PC-3 (cell line): ENCODE results near the gene EFNB3. TPM values are rescaled to one million over a fixed set of nuclear protein-coding genes. Genes with fewer than 3 reads are reported as not detected.
A peak's percentile ranks its signal among the peaks of the same experiment; 100 is the strongest.

Experiments used
- ATAC-seq: fragments of 200-7000 bp; cut with Tn5 transposase; 2 replicates; pipeline ENCODE4 v1.9.1; 2020; ENCODE audit warnings: mild to moderate bottlenecking, moderate library complexity
- BruUV-seq: library from RNA; stranded (reverse); fragments of 400-500 nt; replicated peaks from 2 replicates; lab custom pipeline; 2021; lab: Mats Ljungman, UMichigan
- CTCF ChIA-PET: fragments of 300-600 bp; sonication (Branson Sonifier 250); formaldehyde crosslinking; loops from one replicate; lab custom pipeline; 2022; ENCODE audit warnings: antibody characterized with exemption; lab: Charles Lee
- POLR2A ChIA-PET: fragments of 300-600 bp; sonication (Branson Sonifier 250); formaldehyde crosslinking; loops from one replicate; lab custom pipeline; 2022; ENCODE audit warnings: antibody characterized with exemption; ENCODE audit not compliant: unreplicated experiment; lab: Charles Lee
- DNase-seq: peaks from one replicate; pipeline ENCODE4 v3.0.0-alpha.2; 2015
- H2AFZ ChIP-seq: fragments of 300-600 bp; sonication (generic); 2 replicates; pipeline ENCODE4 v1.6.0; 2016; ENCODE audit warnings: antibody characterized with exemption, low read length
- H3F3A ChIP-seq: fragments of 300-600 bp; sonication (generic); one replicate; pipeline ENCODE4 v1.6.0; 2017; ENCODE audit warnings: antibody characterized with exemption, low read length, control low read depth, mild to moderate bottlenecking; ENCODE audit not compliant: unreplicated experiment
- H3K27ac ChIP-seq: fragments of 300-600 bp; sonication (generic); 2 replicates; pipeline ENCODE4 v1.5.1; 2016; ENCODE audit warnings: mild to moderate bottlenecking, low read length
- H3K27me3 ChIP-seq: fragments of 300-600 bp; sonication (generic); 2 replicates; pipeline ENCODE4 v1.6.1; 2016; ENCODE audit warnings: low read length, mixed read lengths
- H3K36me3 ChIP-seq: fragments of 300-600 bp; sonication (generic); 2 replicates; pipeline ENCODE4 v1.6.1; 2016; ENCODE audit warnings: low read depth, mixed run types, low read length, mixed read lengths
- H3K4me1 ChIP-seq: fragments of 300-600 bp; sonication (generic); 2 replicates; pipeline ENCODE4 v1.5.1; 2016; ENCODE audit warnings: low read length; ENCODE audit not compliant: insufficient read depth
- H3K4me2 ChIP-seq: fragments of 300-600 bp; sonication (generic); 2 replicates; pipeline ENCODE4 v1.6.0; 2016; ENCODE audit warnings: low read length
- H3K4me3 ChIP-seq: fragments of 300-600 bp; sonication (generic); 2 replicates; pipeline ENCODE4 v1.5.1; 2016; ENCODE audit warnings: mild to moderate bottlenecking, low read length, mixed read lengths
- H3K79me2 ChIP-seq: fragments of 300-600 bp; sonication (generic); 2 replicates; pipeline ENCODE4 v1.6.1; 2017; ENCODE audit warnings: low read length, mixed read lengths
- H3K9ac ChIP-seq: fragments of 300-600 bp; sonication (generic); 2 replicates; pipeline ENCODE4 v1.6.0; 2016; ENCODE audit warnings: mild to moderate bottlenecking, low read length
- H3K9me2 ChIP-seq: fragments of 300-600 bp; sonication (generic); replicated peaks from 2 replicates; pipeline ENCODE4 v1.6.1; 2016; ENCODE audit warnings: mixed run types, low read length, mixed read lengths
- H3K9me3 ChIP-seq: fragments of 300-600 bp; sonication (generic); 2 replicates; pipeline ENCODE4 v1.6.1; 2016; ENCODE audit warnings: low read length, mixed read lengths
- H4K20me1 ChIP-seq: fragments of 300-600 bp; sonication (generic); 2 replicates; pipeline ENCODE4 v1.6.1; 2016; ENCODE audit warnings: low read length, mixed read lengths
- CTCF ChIP-seq: fragments of 300-600 bp; sonication (generic); conservative IDR thresholded peaks from 2 replicates; pipeline ENCODE4 v1.5.1; 2017; ENCODE audit warnings: antibody characterized with exemption, low read depth, mild to moderate bottlenecking, low read length
- EZH2 ChIP-seq: fragments of 300-600 bp; sonication (generic); IDR thresholded peaks from one replicate; pipeline ENCODE4 v1.6.1; 2017; ENCODE audit warnings: antibody characterized with exemption, mild to moderate bottlenecking, low read length; ENCODE audit not compliant: unreplicated experiment
- EZH2phosphoT487 ChIP-seq: fragments of 300-600 bp; sonication (generic); IDR thresholded peaks from 2 replicates; pipeline ENCODE4 v1.6.1; 2018; ENCODE audit warnings: mild to moderate bottlenecking, antibody characterized with exemption, low read length, borderline replicate concordance
- intact Hi-C: fragments of 100-400 bp; cut with micrococcal nuclease; formaldehyde crosslinking; loops from 2 replicates; pipeline ENCODE4 v1.9.0; 2023
- total RNA-seq: library from RNA; depleted of rRNA; stranded (reverse); fragments of >200 nt; gene quantifications from 2 replicates; pipeline ENCODE4 v1.2.3, GENCODE V29; 2014; rRNA removed

Gene EFNB3
- total RNA-seq, 1 experiment from 2014 or later, result 4.9 TPM

GRCh38 chr17:7754656-7755055, 49.7 kb downstream of the EFNB3 start:
- no peak for ATAC-seq
- Histone ChIP-seq H4K20me1 (no peaks in the 10 kb centered on the region), H3K36me3 (no peaks in the 10 kb centered on the region), H3K9me3 (no peaks in the 10 kb centered on the region), H3K9me2 (no peaks in the 10 kb centered on the region), H3K27ac (no peak overlapping the region), H2AFZ (no peak overlapping the region), H3K4me1 (peaks cover 14% of the 10 kb centered on the region), H3K27me3 (no peaks in the 10 kb centered on the region), H3K4me3 (no peak overlapping the region), H3K9ac (no peak overlapping the region), H3K79me2 (no peaks in the 10 kb centered on the region), H3F3A (peaks cover 5% of the 10 kb centered on the region), H3K4me2 (no peak overlapping the region)
- POLR2A ChIA-PET, result no interaction called here
- TF ChIP-seq CTCF (no peak), EZH2phosphoT487 (no peak), EZH2 (no peak)
- CTCF ChIA-PET, result no interaction called here
- intact Hi-C loops, result no loop called here
- BruUV-seq, result no TSS peak
- no peak for DNase-seq

GRCh38 chr17:7755095-7755890, 50.3 kb downstream of the EFNB3 start:
- no peak overlapping the region for H3K4me2 ChIP-seq
- no peaks in the 10 kb centered on the region for H4K20me1 ChIP-seq
- H3K27me3 ChIP-seq, result no peaks in the 10 kb centered on the region
- no peak for DNase-seq
- H3K9me3 ChIP-seq, result no peaks in the 10 kb centered on the region
- BruUV-seq, result no TSS peak
- ChIA-PET POLR2A (no interaction called here), CTCF (no interaction called here)
- intact Hi-C loops, result no loop called here
- TF ChIP-seq CTCF, result no peak
- no peak for TF ChIP-seq EZH2phosphoT487
- no peak for TF ChIP-seq EZH2
- no peak overlapping the region for H3K27ac ChIP-seq
- no peaks in the 10 kb centered on the region for H3K79me2 ChIP-seq
- no peak overlapping the region for H3K9ac ChIP-seq
- no peaks in the 10 kb centered on the region for H3K9me2 ChIP-seq
- no peaks in the 10 kb centered on the region for H3K36me3 ChIP-seq
- peak overlapping the region; percentile 48; the same call in 1 of the 2 replicates for H2AFZ ChIP-seq
- peaks cover 11% of the 10 kb centered on the region for H3K4me1 ChIP-seq
- no peak for ATAC-seq
- H3F3A ChIP-seq, result peaks cover under 1% of the 10 kb centered on the region
- no peak overlapping the region for H3K4me3 ChIP-seq

- no peaks in the 10 kb centered on the region for H3F3A ChIP-seq
- TF ChIP-seq CTCF (no peak), EZH2phosphoT487 (no peak), EZH2 (no peak)
- no peaks in the 10 kb centered on the region for H4K20me1 ChIP-seq
- no peak overlapping the region for H3K9ac ChIP-seq
- ATAC-seq, result no peak
- no peaks in the 10 kb centered on the region for H3K9me3 ChIP-seq
- H3K27me3 ChIP-seq, result no peaks in the 10 kb centered on the region
- intact Hi-C loops, result no loop called here
- H3K4me2 ChIP-seq, result no peak overlapping the region
- no peaks in the 10 kb centered on the region for H3K9me2 ChIP-seq
- no peak overlapping the region for H3K27ac ChIP-seq
- H3K79me2 ChIP-seq, result no peaks in the 10 kb centered on the region
- no peak overlapping the region for H2AFZ ChIP-seq
- POLR2A ChIA-PET, result interaction anchor here (0.5 kb wide), 1 partner anchor 9 kb away, joined by 4 read pairs; no protein-coding TSS in a partner anchor
- no peak for DNase-seq
- CTCF ChIA-PET, result no interaction called here
- no peaks in the 10 kb centered on the region for H3K36me3 ChIP-seq
- no TSS peak for BruUV-seq
- H3K4me1 ChIP-seq, result peaks cover 5% of the 10 kb centered on the region
- no peak overlapping the region for H3K4me3 ChIP-seq
Measured at GRCh38 chr17:7756968-7757367, 52.0 kb downstream of the EFNB3 start.

Other genes with a start within 250 kb of the EFNB3 start
- 14.7 and 18.4 TPM in 2 replicates for gene ZBTB4, start 225.6 kb upstream of the EFNB3 start, total RNA-seq
- gene SLC35G6, start 223.8 kb upstream of the EFNB3 start, total RNA-seq, result not detected in 2 replicates
- gene POLR2A, start 220.8 kb upstream of the EFNB3 start, total RNA-seq, result 47.1 and 95.7 TPM in 2 replicates
- gene TNFSF12, start 156.1 kb upstream of the EFNB3 start, total RNA-seq, result 15.2 and 24.2 TPM in 2 replicates
- 3.6 and 5.2 TPM in 2 replicates for gene TNFSF13, start 146.5 kb upstream of the EFNB3 start, total RNA-seq
- 82.8 and 88.7 TPM in 2 replicates for gene SENP3, start 143.3 kb upstream of the EFNB3 start, total RNA-seq
- gene CD68, start 125.6 kb upstream of the EFNB3 start, total RNA-seq, result 30.2 and 32.4 TPM in 2 replicates
- gene MPDU1, start 121.3 kb upstream of the EFNB3 start, total RNA-seq, result 71.0 and 94.1 TPM in 2 replicates
- 6.3 and 7.0 TPM in 2 replicates for gene SOX15, start 115.1 kb upstream of the EFNB3 start, total RNA-seq
- 51.4 and 67.2 TPM in 2 replicates for gene FXR2, start 90.3 kb upstream of the EFNB3 start, total RNA-seq
- gene SAT2, start 77.4 kb upstream of the EFNB3 start, total RNA-seq, result 27.6 and 33.1 TPM in 2 replicates
- gene SHBG, start 75.1 kb upstream of the EFNB3 start, total RNA-seq, result not detected in 2 replicates
- gene ATP1B2, start 54.3 kb upstream of the EFNB3 start, total RNA-seq, result not detected in 2 replicates
- 2.0 and 3.4 TPM in 2 replicates for gene TP53, start 17.7 kb upstream of the EFNB3 start, total RNA-seq
- 18.0 and 22.6 TPM in 2 replicates for gene WRAP53, start 16.7 kb upstream of the EFNB3 start, total RNA-seq
- gene DNAH2, start 12.5 kb downstream of the EFNB3 start, total RNA-seq, result 0.62 and 0.92 TPM in 2 replicates
- gene KDM6B, start 129.0 kb downstream of the EFNB3 start, total RNA-seq, result 3.2 and 158 TPM in 2 replicates
- 1.5 TPM in 1 of 2 replicates, not detected in the other for gene TMEM88, start 149.9 kb downstream of the EFNB3 start, total RNA-seq
- 403 and 409 TPM in 2 replicates for gene NAA38, start 152.4 kb downstream of the EFNB3 start, total RNA-seq
- gene CYB5D1, start 152.8 kb downstream of the EFNB3 start, total RNA-seq, result 16.7 and 23.1 TPM in 2 replicates
- gene CHD3, start 183.6 kb downstream of the EFNB3 start, total RNA-seq, result 102 and 151 TPM in 2 replicates
- gene RNF227, start 211.1 kb downstream of the EFNB3 start, total RNA-seq, result 0.11 and 0.52 TPM in 2 replicates
- 0.26 and 0.75 TPM in 2 replicates for gene KCNAB3, start 224.7 kb downstream of the EFNB3 start, total RNA-seq
- gene TRAPPC1, start 226.7 kb downstream of the EFNB3 start, total RNA-seq, result 26.4 and 30.5 TPM in 2 replicates
- 27.5 and 40.5 TPM in 2 replicates for gene CNTROB, start 227.0 kb downstream of the EFNB3 start, total RNA-seq